ENCODE data around the gene PKD1L1. TPM values are rescaled to one million over a fixed set of nuclear protein-coding genes. Genes with fewer than 3 reads are reported as not detected.

The PKD1L1 gene
- 0.17 and 0.18 TPM in 2 replicates for total RNA-seq (2021)
- long read RNA-seq = 0 reads

- no peaks in the 10 kb centered on the region for H3K23me2 ChIP-seq (ENCODE audit: insufficient read length, low read depth, low read length, poor library complexity, severe bottlenecking)
- peaks cover 3% of the 10 kb centered on the region; the same call in 1 of the 2 replicates for H3K4me1 ChIP-seq (ENCODE audit: insufficient read depth, low read length)
- H3K79me1 ChIP-seq (ENCODE audit: insufficient read depth, low read depth, low read length, poor library complexity, severe bottlenecking) = no peaks in the 10 kb centered on the region
- no peak for DNase-seq
- H3K27me3 Mint-ChIP-seq (ENCODE audit: low read depth) = no peaks in the 10 kb centered on the region; the same call in 1 of the 2 replicates
- no peak within 1 kb of the TSS for H4K5ac ChIP-seq (ENCODE audit: insufficient read length, low read depth, low read length)
- no peak within 1 kb of the TSS for H2BK12ac ChIP-seq (ENCODE audit: insufficient read length, low read depth, low read length)
- no peaks in the 10 kb centered on the region for H3K9me3 Mint-ChIP-seq
- no peak within 1 kb of the TSS for H2AK5ac ChIP-seq (ENCODE audit: insufficient read length, low read length)
- no peak within 1 kb of the TSS for H3K4ac ChIP-seq (ENCODE audit: low read depth, low read length)
- H2BK15ac ChIP-seq (ENCODE audit: low read depth, low read length) = no peak within 1 kb of the TSS
- H3K4me1 Mint-ChIP-seq = peaks cover 27 to 36% of the 10 kb centered on the region in 2 experiments
- no peak within 1 kb of the TSS for H2BK5ac ChIP-seq (ENCODE audit: insufficient read length, low read length)
- no peak within 1 kb of the TSS for H3K14ac ChIP-seq (ENCODE audit: insufficient read depth, low read length)
- no peak within 1 kb of the TSS for H4K8ac ChIP-seq (replicated peaks; ENCODE audit: insufficient read length, low read depth, low read length)
- no peak within 1 kb of the TSS for H3K27ac Mint-ChIP-seq
- no peak within 1 kb of the TSS for H3K4me2 ChIP-seq (ENCODE audit: insufficient read depth, insufficient read length, low read length)
- H3K4me3 Mint-ChIP-seq = no peak within 1 kb of the TSS
- no peak within 1 kb of the TSS for H3K9ac ChIP-seq (ENCODE audit: extremely low read depth, insufficient read length, low read length)
- H3K27ac ChIP-seq (ENCODE audit: insufficient read length, low read depth, low read length) = no peak within 1 kb of the TSS
- no peak within 1 kb of the TSS for H4K91ac ChIP-seq (ENCODE audit: insufficient read length, low read depth, low read length)
- no peak within 1 kb of the TSS for H2BK120ac ChIP-seq (ENCODE audit: low read depth, low read length, poor library complexity, severe bottlenecking)
- TF ChIP-seq CTCF (conservative IDR thresholded peaks at IDR 0.05) = no peak
- no peak within 1 kb of the TSS for H3K18ac ChIP-seq (ENCODE audit: insufficient read length, low read depth, low read length)
- no peak within 1 kb of the TSS for H2AFZ ChIP-seq (ENCODE audit: low read length)
- WGBS (ENCODE audit: extremely low coverage, insufficient read length, low lambda C conversion rate) = no CpG with 5 or more reads among the region's 7 CpGs
- H3T11ph ChIP-seq (ENCODE audit: low read length) = no peak within 1 kb of the TSS
- no peaks in the 10 kb centered on the region for H4K20me1 ChIP-seq (ENCODE audit: control insufficient read depth, insufficient read depth, insufficient read length)
- no peaks in the 10 kb centered on the region for H3K36me3 Mint-ChIP-seq (ENCODE audit: insufficient read depth in 1 of 3, low read depth in 3 of 3)
- no peaks in the 10 kb centered on the region for H3K79me2 ChIP-seq (ENCODE audit: insufficient read depth, low read length)
- H3K27me3 ChIP-seq (ENCODE audit: insufficient read depth, low read length) = no peaks in the 10 kb centered on the region
- no peak within 1 kb of the TSS for H3K23ac ChIP-seq (ENCODE audit: insufficient read length, low read depth, low read length)
- H3K9me3 ChIP-seq (ENCODE audit: control insufficient read depth, low read depth, low read length) = no peaks in the 10 kb centered on the region
- H2BK20ac ChIP-seq (ENCODE audit: low read depth, low read length, poor library complexity, severe bottlenecking) = no peak within 1 kb of the TSS
- H3K56ac ChIP-seq (ENCODE audit: insufficient read length, low read depth, low read length) = no peak within 1 kb of the TSS
Measured at GRCh38 chr7:47948141-47948790, at the start of gene PKD1L1. Gene PKD1L1, minus strand, starts transcription at chr7:47948466. Its CDS starts 26 bp downstream, at chr7:47948440.
